ENCODE results near the gene PDE3B. TPM values are rescaled to one million over a fixed set of nuclear protein-coding genes. Genes with fewer than 3 reads are reported as not detected.

Gene PDE3B
- total and polyA plus RNA-seq, 9 of the 15 experiments (the other 6 are each of a cell fraction or from before 2014, with no cell fraction given), result 2.3 to 22.5 (median 12.2) TPM

DNA sequence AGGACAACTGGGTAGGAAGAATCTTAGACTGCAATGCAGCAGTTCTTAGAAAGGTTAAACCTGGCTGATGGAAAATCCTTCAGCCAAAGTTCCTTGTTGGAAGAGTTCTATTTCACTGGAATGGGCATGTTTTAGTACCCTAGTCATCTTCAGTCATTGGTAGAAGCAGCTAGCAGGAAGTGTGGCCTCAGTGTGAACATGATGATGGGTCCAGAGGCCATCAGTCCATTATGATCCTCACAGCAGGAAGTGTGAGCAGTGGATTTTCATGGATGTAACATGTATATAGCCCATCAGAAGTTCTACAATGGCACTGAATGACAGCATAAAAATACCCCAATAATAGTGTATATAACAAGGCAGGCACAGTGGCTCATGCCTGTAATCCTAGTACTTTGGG lies 35.9 kb upstream of the PDE3B start (continued):
- TF ChIP-seq, protein P1, sequence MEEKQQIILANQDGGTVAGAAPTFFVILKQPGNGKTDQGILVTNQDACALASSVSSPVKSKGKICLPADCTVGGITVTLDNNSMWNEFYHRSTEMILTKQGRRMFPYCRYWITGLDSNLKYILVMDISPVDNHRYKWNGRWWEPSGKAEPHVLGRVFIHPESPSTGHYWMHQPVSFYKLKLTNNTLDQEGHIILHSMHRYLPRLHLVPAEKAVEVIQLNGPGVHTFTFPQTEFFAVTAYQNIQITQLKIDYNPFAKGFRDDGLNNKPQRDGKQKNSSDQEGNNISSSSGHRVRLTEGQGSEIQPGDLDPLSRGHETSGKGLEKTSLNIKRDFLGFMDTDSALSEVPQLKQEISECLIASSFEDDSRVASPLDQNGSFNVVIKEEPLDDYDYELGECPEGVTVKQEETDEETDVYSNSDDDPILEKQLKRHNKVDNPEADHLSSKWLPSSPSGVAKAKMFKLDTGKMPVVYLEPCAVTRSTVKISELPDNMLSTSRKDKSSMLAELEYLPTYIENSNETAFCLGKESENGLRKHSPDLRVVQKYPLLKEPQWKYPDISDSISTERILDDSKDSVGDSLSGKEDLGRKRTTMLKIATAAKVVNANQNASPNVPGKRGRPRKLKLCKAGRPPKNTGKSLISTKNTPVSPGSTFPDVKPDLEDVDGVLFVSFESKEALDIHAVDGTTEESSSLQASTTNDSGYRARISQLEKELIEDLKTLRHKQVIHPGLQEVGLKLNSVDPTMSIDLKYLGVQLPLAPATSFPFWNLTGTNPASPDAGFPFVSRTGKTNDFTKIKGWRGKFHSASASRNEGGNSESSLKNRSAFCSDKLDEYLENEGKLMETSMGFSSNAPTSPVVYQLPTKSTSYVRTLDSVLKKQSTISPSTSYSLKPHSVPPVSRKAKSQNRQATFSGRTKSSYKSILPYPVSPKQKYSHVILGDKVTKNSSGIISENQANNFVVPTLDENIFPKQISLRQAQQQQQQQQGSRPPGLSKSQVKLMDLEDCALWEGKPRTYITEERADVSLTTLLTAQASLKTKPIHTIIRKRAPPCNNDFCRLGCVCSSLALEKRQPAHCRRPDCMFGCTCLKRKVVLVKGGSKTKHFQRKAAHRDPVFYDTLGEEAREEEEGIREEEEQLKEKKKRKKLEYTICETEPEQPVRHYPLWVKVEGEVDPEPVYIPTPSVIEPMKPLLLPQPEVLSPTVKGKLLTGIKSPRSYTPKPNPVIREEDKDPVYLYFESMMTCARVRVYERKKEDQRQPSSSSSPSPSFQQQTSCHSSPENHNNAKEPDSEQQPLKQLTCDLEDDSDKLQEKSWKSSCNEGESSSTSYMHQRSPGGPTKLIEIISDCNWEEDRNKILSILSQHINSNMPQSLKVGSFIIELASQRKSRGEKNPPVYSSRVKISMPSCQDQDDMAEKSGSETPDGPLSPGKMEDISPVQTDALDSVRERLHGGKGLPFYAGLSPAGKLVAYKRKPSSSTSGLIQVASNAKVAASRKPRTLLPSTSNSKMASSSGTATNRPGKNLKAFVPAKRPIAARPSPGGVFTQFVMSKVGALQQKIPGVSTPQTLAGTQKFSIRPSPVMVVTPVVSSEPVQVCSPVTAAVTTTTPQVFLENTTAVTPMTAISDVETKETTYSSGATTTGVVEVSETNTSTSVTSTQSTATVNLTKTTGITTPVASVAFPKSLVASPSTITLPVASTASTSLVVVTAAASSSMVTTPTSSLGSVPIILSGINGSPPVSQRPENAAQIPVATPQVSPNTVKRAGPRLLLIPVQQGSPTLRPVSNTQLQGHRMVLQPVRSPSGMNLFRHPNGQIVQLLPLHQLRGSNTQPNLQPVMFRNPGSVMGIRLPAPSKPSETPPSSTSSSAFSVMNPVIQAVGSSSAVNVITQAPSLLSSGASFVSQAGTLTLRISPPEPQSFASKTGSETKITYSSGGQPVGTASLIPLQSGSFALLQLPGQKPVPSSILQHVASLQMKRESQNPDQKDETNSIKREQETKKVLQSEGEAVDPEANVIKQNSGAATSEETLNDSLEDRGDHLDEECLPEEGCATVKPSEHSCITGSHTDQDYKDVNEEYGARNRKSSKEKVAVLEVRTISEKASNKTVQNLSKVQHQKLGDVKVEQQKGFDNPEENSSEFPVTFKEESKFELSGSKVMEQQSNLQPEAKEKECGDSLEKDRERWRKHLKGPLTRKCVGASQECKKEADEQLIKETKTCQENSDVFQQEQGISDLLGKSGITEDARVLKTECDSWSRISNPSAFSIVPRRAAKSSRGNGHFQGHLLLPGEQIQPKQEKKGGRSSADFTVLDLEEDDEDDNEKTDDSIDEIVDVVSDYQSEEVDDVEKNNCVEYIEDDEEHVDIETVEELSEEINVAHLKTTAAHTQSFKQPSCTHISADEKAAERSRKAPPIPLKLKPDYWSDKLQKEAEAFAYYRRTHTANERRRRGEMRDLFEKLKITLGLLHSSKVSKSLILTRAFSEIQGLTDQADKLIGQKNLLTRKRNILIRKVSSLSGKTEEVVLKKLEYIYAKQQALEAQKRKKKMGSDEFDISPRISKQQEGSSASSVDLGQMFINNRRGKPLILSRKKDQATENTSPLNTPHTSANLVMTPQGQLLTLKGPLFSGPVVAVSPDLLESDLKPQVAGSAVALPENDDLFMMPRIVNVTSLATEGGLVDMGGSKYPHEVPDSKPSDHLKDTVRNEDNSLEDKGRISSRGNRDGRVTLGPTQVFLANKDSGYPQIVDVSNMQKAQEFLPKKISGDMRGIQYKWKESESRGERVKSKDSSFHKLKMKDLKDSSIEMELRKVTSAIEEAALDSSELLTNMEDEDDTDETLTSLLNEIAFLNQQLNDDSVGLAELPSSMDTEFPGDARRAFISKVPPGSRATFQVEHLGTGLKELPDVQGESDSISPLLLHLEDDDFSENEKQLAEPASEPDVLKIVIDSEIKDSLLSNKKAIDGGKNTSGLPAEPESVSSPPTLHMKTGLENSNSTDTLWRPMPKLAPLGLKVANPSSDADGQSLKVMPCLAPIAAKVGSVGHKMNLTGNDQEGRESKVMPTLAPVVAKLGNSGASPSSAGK (IDR thresholded peaks at IDR 0.05), result no peak
- TF ChIP-seq CHD7 (IDR thresholded peaks at IDR 0.05; ENCODE audit: low read depth, low read length), result no peak

Data from K562 (cell line).